CD4-positive, alpha-beta T cell (primary cell): ENCODE results near the gene NTM. TPM values are rescaled to one million over a fixed set of nuclear protein-coding genes. Genes with fewer than 3 reads are reported as not detected.

ENCODE experiments used
- ATAC-seq: fragments of 200-7000 bp; cut with Tn5 transposase; one replicate; pipeline ENCODE4 v1.10.0; 2022; ENCODE audit warnings: mild to moderate bottlenecking; ENCODE audit not compliant: poor library complexity
- CTCF ChIA-PET: fragments of 350-600 bp; sonication (Branson Sonifier 250); formaldehyde crosslinking; loops from one replicate; lab custom pipeline; 2021; ENCODE audit warnings: antibody characterized with exemption, inconsistent platforms; lab: Charles Lee
- POLR2A ChIA-PET: fragments of 350-600 bp; sonication (Branson Sonifier 250); formaldehyde crosslinking; loops from one replicate; lab custom pipeline; 2021; ENCODE audit warnings: antibody characterized with exemption, inconsistent platforms; lab: Charles Lee
- DNase-seq, 14 experiments: peaks; one replicate each; pipeline ENCODE4 v3.0.0-alpha.2; 2013 to 2020; ENCODE audit warnings: mixed read lengths in 2 of 14
- H3K27ac ChIP-seq, 2 donors: one replicate each; pipeline versions ENCODE4 v1.5.1 to v1.7.0; 2013; ENCODE audit warnings: low read length in 2 of 2, low read depth in 1 of 2, mild to moderate bottlenecking in 1 of 2
- H3K27me3 ChIP-seq, 2 experiments: 1 replicate in 1 of 2; 2 replicates in 1 of 2; pipeline versions ENCODE4 v1.6.1 to v1.7.0; 2013; ENCODE audit warnings: low read length in 2 of 2, control low read depth in 1 of 2, mild to moderate bottlenecking in 1 of 2, moderate library complexity in 1 of 2; ENCODE audit not compliant: insufficient read depth in 2 of 2, control insufficient read depth in 1 of 2
- H3K36me3 ChIP-seq: one replicate; pipeline ENCODE4 v1.6.1; 2013; ENCODE audit warnings: low read length, control low read depth; ENCODE audit not compliant: insufficient read depth
- H3K4me1 ChIP-seq: one replicate; pipeline ENCODE4 v1.6.1; 2013; ENCODE audit warnings: low read length, control low read depth; ENCODE audit not compliant: insufficient read depth
- H3K4me3 ChIP-seq: one replicate; pipeline ENCODE4 v1.5.1; 2013; ENCODE audit warnings: mild to moderate bottlenecking, low read length, moderate library complexity
- H3K9me3 ChIP-seq, 2 experiments: 1 replicate in 1 of 2; 2 replicates in 1 of 2; pipeline versions ENCODE4 v1.6.1 to v1.7.0; 2013; ENCODE audit warnings: low read length in 2 of 2, mild to moderate bottlenecking in 2 of 2, control low read depth in 1 of 2, moderate library complexity in 1 of 2; ENCODE audit not compliant: control insufficient read depth in 1 of 2, insufficient read depth in 1 of 2
- H3K27ac Mint-ChIP-seq: one replicate; pipeline ENCODE4 v1.8.0; 2020; ENCODE audit warnings: mixed read lengths
- H3K27me3 Mint-ChIP-seq: one replicate; pipeline ENCODE4 v1.8.0; 2021; ENCODE audit warnings: mixed read lengths
- H3K36me3 Mint-ChIP-seq: one replicate; pipeline ENCODE4 v1.8.0; 2021; ENCODE audit warnings: low read depth, mixed read lengths
- H3K4me1 Mint-ChIP-seq: one replicate; pipeline ENCODE4 v1.8.0; 2021; ENCODE audit warnings: low read depth, mixed read lengths
- H3K4me3 Mint-ChIP-seq: one replicate; pipeline ENCODE4 v1.8.0; 2020; ENCODE audit warnings: mild to moderate bottlenecking, mixed read lengths
- H3K9me3 Mint-ChIP-seq: one replicate; pipeline ENCODE4 v1.8.0; 2020; ENCODE audit warnings: mixed read lengths
- intact Hi-C, 2 experiments: fragments of 100-400 bp; cut with DNase I in 1 of 2; cut with micrococcal nuclease in 1 of 2; formaldehyde crosslinking; loops; one replicate each; pipeline versions ENCODE4 v1.15.1 to v1.9.0; 2023 to 2025; cut with DNase I, micrococcal nuclease
- total RNA-seq, 174 experiments: library from RNA in 2 of 174; stranded (reverse) in 2 of 174; gene quantifications; one replicate each; pipeline ENCODE4 v1.2.3 and lab custom pipeline; 2021 to 2026
- TF ChIP-seq, protein P1 (sequence below): fragments of 200-600 bp; IDR thresholded peaks from one replicate; pipeline ENCODE4 v1.8.0; 2022; ENCODE audit warnings: antibody characterized with exemption, mild to moderate bottlenecking

NTM gene
- total RNA-seq, 2 experiments from 2014 or later, result not detected

DNA sequence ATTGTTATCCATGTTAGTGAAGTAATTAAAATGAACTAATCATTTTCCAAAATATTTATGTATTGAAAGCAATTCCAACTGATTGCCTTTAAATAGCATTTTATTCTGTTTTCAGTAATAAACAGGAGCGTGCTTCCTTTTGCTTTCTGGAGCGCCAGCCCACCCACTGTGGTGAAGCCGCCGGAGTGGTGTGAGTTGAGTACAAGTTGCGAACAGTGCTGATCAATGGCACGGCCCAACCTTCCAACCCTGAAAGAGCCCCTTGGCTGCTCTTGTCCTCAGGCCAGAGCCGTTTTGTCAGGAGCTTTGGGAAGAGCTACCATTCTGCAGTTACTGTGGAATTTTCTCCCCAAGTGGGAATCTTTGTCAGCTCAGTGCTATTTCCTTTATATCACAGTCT is 42.8 kb downstream of the NTM start:
- H3K27ac Mint-ChIP-seq, result no peak overlapping the region
- H3K27me3 Mint-ChIP-seq, result peaks cover 5% of the 10 kb centered on the region
- CTCF ChIA-PET, result no interaction called here

DNA sequence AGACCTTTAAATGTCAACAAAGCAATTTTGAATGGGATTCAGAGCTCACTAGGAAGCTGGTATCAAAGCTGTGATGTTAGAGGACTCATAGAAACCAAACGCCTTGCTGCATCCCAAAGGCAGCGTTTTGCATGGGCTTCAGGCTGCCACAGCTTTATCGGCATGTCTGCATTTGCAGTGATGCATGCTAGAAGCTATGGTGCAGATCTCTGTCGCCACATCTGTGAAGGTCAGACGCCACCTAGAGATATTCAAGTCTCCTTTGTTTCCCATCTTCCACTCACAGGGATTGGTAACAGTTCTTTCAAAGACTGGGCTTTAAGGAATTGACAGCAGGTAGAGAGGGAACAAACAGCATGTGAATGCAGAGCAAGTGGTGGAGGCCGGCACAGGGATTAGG is 47.8 kb downstream of the NTM start:
- Mint-ChIP-seq H3K36me3 (no peaks in the 10 kb centered on the region), H3K9me3 (peaks cover 2% of the 10 kb centered on the region), H3K4me3 (no peak overlapping the region), H3K27ac (no peak overlapping the region), H3K27me3 (no peaks in the 10 kb centered on the region), H3K4me1 (no peaks in the 10 kb centered on the region)
- ChIA-PET CTCF (no interaction called here), POLR2A (no interaction called here)
- no peaks in the 10 kb centered on the region for H3K36me3 ChIP-seq
- no peaks in the 10 kb centered on the region for H3K4me1 ChIP-seq
- no peak overlapping the region for H3K27ac ChIP-seq
- DNase-seq, result no peak
- ATAC-seq, result no peak
- no peak overlapping the region for H3K4me3 ChIP-seq
- TF ChIP-seq, protein P1, sequence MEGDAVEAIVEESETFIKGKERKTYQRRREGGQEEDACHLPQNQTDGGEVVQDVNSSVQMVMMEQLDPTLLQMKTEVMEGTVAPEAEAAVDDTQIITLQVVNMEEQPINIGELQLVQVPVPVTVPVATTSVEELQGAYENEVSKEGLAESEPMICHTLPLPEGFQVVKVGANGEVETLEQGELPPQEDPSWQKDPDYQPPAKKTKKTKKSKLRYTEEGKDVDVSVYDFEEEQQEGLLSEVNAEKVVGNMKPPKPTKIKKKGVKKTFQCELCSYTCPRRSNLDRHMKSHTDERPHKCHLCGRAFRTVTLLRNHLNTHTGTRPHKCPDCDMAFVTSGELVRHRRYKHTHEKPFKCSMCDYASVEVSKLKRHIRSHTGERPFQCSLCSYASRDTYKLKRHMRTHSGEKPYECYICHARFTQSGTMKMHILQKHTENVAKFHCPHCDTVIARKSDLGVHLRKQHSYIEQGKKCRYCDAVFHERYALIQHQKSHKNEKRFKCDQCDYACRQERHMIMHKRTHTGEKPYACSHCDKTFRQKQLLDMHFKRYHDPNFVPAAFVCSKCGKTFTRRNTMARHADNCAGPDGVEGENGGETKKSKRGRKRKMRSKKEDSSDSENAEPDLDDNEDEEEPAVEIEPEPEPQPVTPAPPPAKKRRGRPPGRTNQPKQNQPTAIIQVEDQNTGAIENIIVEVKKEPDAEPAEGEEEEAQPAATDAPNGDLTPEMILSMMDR, result no peak
- H3K27me3 ChIP-seq, result no peaks in the 10 kb centered on the region
- H3K9me3 ChIP-seq, result peaks cover 0 to 6% of the 10 kb centered on the region in 2 experiments
- intact Hi-C loops, result no loop called here

More for the DNA sequence above, 42.8 kb downstream of the NTM start:
- Histone ChIP-seq H3K9me3 (no peaks in the 10 kb centered on the region), H3K27me3 (no peaks in the 10 kb centered on the region), H3K27ac (no peak overlapping the region), H3K4me3 (no peak overlapping the region), H3K36me3 (no peaks in the 10 kb centered on the region), H3K4me1 (no peaks in the 10 kb centered on the region)
- H3K4me3 Mint-ChIP-seq, result no peak overlapping the region
- intact Hi-C loops, result no loop called here
- POLR2A ChIA-PET, result no interaction called here
- H3K36me3 Mint-ChIP-seq, result no peaks in the 10 kb centered on the region
- ATAC-seq (no peak), DNase-seq (no peak)
- TF ChIP-seq, protein P1, result no peak
- H3K4me1 Mint-ChIP-seq, result no peaks in the 10 kb centered on the region
- no peaks in the 10 kb centered on the region for H3K9me3 Mint-ChIP-seq

DNA sequence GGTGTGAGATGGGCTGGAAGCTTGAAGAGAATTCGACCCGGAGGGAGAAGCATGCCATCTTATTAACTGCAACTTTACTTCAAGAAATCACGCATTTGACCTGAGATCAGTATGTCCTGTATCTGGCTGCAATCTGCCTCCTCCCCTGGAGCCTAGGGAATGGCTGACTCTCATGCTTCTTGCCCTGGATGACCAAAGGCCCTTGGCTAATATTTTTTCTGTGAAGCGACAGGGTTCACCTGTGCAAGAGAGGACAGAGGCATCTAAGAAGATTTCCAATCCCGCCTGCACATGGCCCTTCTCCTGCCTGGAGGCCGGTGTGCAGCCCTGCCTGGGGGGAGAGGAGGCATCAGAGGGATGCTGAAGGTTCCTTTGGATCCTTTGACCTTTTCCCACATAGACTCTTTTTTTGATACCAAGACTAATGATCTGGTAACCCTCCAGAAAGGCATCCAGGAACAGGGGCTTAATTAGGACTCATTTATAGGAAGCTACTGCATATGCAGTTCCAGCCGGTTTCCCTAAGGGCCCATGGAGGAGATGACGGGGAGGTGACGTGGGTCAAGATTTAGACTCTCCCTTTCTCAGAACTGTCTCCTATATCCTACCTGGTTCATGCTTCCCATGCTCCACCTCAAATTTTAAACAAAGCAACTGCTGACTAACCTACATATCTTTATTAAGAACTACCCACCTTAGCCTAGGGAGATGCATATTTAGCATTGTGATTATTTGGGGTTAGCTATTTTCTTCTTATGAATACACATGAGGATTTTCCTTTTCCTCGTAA is 50.8 kb downstream of the NTM start:
- TF ChIP-seq, protein P1, result no peak
- CTCF ChIA-PET, result no interaction called here
- intact Hi-C loops, result loop anchor here in 1 of 2 experiments (10.0 kb wide), 1 partner anchor 64 kb away; no protein-coding TSS in a partner anchor

More for the DNA sequence above, 50.8 kb downstream of the NTM start:
- H3K36me3 ChIP-seq, result no peaks in the 10 kb centered on the region
- POLR2A ChIA-PET, result no interaction called here
- H3K4me1 ChIP-seq, result no peaks in the 10 kb centered on the region
- no peaks in the 10 kb centered on the region for H3K36me3 Mint-ChIP-seq
- H3K27me3 ChIP-seq, result no peaks in the 10 kb centered on the region
- H3K27ac ChIP-seq, result no peak overlapping the region
- H3K27ac Mint-ChIP-seq, result no peak overlapping the region
- peaks cover 2% of the 10 kb centered on the region for H3K9me3 Mint-ChIP-seq
- H3K4me1 Mint-ChIP-seq, result no peaks in the 10 kb centered on the region
- H3K9me3 ChIP-seq, result peaks cover 0 to 11% of the 10 kb centered on the region in 2 experiments
- no peak for DNase-seq
- no peak for ATAC-seq
- no peak overlapping the region for H3K4me3 Mint-ChIP-seq
- peaks cover 4% of the 10 kb centered on the region for H3K27me3 Mint-ChIP-seq
- no peak overlapping the region for H3K4me3 ChIP-seq
